Astrocyte of the spinal cord (primary cell): ENCODE measurements around the gene DDAH1.
A peak's percentile ranks its signal among the peaks of the same experiment; 100 is the strongest.

Experiments
- DNase-seq: peaks from one replicate; pipeline ENCODE4 v3.0.0; 2011; ENCODE audit warnings: low read depth, low spot score
- H3K4me3 ChIP-seq: 2 replicates; pipeline ENCODE4 v1.5.1; 2011; ENCODE audit warnings: low read depth, mild to moderate bottlenecking, low read length, moderate library complexity
- in situ Hi-C: cut with HindIII; loops from 2 replicates; pipeline ENCODE4 v1.10.0; 2017; ENCODE audit warnings: low sequenced_read_pairs
- TF ChIP-seq, protein P1 (sequence below): IDR thresholded peaks from 2 replicates; pipeline ENCODE4 v1.5.1; 2012; ENCODE audit warnings: low read depth, mild to moderate bottlenecking, low read length, inconsistent platforms

The DDAH1 gene

DNA sequence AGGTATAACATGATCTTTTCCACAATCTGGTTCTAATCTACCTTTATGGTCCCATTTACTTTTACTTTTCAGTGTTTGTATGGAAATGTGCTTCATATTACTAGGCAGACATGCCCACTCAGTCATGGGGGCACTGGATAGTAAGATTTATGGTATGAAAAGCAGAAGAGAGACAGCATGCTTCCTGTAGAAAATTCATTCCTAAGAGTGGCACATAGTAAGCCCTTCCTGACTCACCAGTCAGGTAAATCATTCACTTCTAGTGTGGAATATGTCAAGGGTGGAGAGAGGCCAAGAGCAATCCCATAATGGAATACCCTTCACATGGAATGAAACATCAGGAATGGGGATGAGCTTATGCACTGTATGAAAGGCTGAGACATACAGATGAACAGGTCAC lies 139.0 kb downstream of the DDAH1 start:
- no peak for DNase-seq
- H3K4me3 ChIP-seq, result no peak overlapping the region
- in situ Hi-C loops, result no loop called here
- TF ChIP-seq, protein P1, sequence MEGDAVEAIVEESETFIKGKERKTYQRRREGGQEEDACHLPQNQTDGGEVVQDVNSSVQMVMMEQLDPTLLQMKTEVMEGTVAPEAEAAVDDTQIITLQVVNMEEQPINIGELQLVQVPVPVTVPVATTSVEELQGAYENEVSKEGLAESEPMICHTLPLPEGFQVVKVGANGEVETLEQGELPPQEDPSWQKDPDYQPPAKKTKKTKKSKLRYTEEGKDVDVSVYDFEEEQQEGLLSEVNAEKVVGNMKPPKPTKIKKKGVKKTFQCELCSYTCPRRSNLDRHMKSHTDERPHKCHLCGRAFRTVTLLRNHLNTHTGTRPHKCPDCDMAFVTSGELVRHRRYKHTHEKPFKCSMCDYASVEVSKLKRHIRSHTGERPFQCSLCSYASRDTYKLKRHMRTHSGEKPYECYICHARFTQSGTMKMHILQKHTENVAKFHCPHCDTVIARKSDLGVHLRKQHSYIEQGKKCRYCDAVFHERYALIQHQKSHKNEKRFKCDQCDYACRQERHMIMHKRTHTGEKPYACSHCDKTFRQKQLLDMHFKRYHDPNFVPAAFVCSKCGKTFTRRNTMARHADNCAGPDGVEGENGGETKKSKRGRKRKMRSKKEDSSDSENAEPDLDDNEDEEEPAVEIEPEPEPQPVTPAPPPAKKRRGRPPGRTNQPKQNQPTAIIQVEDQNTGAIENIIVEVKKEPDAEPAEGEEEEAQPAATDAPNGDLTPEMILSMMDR, result no peak

DNA sequence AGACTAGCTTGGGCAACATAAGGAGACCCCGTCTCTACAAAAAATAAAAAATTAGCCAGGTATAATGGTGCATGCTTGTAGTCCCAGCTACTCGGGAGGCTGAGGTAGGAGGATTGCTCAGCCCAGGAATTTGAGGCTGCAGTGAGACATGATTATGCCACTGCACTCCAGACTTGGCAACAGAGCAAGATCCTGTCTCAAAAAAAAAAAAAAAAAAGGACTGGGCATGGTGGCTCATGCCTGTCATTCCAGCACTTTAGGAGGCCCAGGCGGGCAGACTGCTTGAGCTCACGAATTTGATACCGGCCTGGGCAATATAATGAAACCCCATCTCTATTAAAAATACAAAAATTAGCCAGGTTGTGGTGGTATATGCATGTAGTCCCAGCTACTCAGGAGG lies 141.2 kb downstream of the DDAH1 start:
- in situ Hi-C loops, result loop anchor here (25.0 kb wide), 1 partner anchor 364 kb away; no protein-coding TSS in a partner anchor
- no peak for DNase-seq
- TF ChIP-seq, protein P1, result no peak
- no peak overlapping the region for H3K4me3 ChIP-seq

DNA sequence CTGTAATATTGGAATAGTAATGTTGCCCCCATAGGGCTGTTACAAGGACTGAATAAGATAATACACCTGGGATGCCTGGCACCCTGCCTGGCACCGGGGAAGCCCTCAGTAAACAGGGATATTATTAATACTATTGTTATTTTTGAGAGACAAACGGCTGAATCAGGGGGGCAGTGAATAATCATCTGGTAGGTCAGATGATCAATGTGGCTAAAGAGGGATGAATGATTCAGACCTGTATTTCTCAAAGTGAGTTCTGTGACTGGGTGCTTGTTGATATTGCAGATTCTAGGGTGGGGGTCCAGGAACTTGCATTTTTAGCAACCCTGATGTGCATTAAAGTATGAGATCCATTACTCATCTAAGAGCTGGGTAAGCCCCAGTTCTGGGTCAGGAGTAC lies 142.3 kb downstream of the DDAH1 start:
- TF ChIP-seq, protein P1, result no peak
- in situ Hi-C loops, result loop anchor here (25.0 kb wide), 1 partner anchor 365 kb away; no protein-coding TSS in a partner anchor

DNA sequence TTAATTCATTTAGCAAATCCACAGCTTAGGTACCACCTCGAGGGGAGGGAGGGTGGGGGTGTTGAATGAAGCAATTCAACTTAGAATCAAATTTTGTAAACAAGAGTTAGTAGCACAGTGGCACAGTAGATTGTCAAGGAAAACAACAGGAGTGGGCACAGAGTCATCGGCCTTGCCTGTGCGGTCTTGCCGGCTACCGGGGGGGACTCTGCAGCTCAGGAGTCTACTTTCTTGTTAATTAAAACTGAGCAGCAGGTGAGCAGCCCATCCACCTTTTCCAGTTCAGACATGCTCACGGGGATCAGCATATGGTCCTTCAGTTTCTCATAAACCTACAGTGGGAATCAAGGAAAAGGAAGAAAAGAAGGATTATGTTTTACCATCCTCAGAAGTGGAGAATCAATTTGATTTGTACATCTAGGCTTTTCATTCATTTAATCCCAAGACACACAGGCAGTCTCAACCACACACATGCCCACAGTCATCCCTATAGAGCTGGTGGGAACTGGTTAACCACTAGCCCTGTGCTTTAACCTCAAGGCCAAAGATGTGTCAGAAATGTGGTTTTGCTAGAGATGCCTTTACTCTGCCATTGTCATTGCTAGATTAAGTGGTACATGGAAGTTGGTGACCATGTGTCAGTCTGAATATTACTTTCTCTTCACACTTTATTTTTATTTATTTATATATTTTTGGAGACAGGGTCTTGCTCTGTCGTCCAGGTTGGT lies 143.6 kb downstream of the DDAH1 start:
- in situ Hi-C loops, result loop anchor here (25.0 kb wide), 1 partner anchor 366 kb away; no protein-coding TSS in a partner anchor
- DNase-seq, result peak; percentile 78
- TF ChIP-seq, protein P1, result no peak

More for the DNA sequence above, 142.3 kb downstream of the DDAH1 start:
- H3K4me3 ChIP-seq, result no peak overlapping the region
- no peak for DNase-seq

DNA sequence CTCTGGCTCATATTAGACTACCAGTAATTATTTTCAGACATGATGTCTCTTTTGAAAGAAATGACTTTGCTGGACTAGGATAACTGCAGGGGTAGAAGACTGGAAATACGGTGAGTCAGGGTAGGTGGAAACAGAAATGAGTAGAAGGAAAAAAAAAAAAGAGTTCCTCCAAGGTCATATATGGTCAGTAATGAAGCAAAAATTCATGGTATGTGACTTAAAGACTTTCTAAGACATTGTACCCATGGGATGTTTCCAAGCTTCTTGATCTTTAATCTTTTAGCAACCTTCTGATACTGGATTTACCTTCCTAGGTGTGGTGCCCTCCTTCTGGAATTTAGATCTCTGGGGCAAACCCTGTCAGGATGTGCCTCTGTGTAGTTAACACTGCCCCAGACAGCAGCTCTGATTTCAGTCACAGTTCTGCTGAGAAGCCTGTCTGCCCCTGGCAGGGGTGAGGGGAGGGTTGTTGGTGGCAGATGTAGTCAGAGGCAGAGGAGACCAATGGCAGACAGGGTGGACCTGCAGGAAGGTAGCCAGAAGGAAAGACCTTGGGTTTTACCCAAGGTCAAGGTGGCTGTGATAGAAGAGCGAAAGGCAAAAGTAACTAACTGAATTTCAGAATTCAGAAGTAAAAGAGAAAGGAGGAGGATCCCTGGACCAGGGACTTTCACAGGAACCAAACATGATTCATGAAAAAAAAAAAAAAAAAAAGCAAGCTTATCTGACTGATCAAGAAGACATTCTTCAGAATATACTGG lies 144.4 kb downstream of the DDAH1 start:
- no peak overlapping the region for H3K4me3 ChIP-seq
- in situ Hi-C loops, result loop anchor here (25.0 kb wide), 1 partner anchor 367 kb away; no protein-coding TSS in a partner anchor
- TF ChIP-seq, protein P1, result no peak
- peak; percentile 69 for DNase-seq

More for the DNA sequence above, 143.6 kb downstream of the DDAH1 start:
- H3K4me3 ChIP-seq, result no peak overlapping the region

DNA sequence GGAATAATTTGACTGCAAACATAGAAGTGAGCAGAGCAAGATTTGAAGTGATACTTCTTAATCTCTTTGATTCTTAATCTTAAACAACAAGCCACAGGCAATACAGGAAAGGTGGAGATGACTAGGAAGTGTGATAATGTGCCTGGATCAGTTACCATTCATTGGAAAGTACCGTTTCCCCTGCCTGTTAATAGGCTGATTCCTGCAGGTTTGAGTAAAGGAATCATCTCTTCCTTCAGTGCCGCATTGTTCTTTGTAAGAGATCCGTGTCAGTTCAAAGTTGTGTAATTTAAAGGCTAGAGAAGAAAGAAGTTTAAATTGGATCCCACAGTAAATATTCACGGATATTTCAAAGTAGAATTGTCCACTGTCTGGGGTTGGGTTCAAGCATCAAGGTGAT lies 145.0 kb downstream of the DDAH1 start:
- no peak overlapping the region for H3K4me3 ChIP-seq
- no peak for DNase-seq
- in situ Hi-C loops, result loop anchor here (25.0 kb wide), 1 partner anchor 367 kb away; no protein-coding TSS in a partner anchor
- TF ChIP-seq, protein P1, result no peak
